NCI-H524 (cell line): ENCODE results near the gene BPTF.
"Not testable (repeated sequence)": the region's sequence is repeated elsewhere in the genome, so short reads cannot be mapped to it uniquely, and the experiment has no call there.

ENCODE experiments used
- DNase-seq, 2 experiments: peaks; one replicate each; lab custom pipeline; 2025; lab: John Stamatoyannopoulos, UW

Gene BPTF

GRCh38 chr17:67834634-67835033, 9.3 kb downstream of the BPTF start:
- no peak for DNase-seq

DNA sequence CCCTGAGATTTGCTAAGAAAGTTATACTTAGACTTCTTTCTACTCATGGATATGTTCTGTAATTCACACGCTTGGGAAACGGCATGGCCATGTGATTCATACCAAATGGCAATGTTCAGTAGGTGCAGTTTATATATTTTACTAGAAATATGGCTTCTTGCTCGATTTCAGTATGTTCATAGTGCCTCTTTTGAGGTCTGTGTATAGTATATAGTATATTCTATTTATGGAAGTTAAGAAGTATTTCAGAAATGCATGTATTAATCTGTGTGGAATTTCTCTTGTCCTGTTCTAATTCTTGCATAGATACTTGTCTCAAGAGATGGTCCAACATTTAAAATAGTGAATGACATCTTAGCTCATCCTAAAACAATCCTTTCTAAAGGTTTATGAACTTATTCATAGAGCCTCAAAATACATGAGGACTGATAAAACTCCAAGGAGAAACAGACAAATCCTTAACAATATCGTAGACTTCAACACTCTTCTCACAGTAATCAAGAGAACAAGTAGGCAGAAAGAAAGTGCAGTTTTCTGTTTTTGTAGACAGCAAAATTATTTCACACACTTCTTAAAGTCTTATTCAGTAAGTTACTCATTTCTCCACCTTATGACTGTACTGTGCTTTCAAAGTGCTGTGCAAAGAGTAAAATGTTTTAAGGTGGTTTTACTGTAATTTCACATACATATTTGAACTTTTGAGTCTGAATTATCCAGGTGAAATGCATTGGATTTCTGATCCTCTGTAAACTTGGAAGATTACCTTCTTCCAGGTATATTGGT, 11.1 kb downstream of the BPTF start:
- no peak for DNase-seq

GRCh38 chr17:67837965-67838364, 12.7 kb downstream of the BPTF start:
- peak in 1 of 2 experiments; percentile 43 for DNase-seq

DNA sequence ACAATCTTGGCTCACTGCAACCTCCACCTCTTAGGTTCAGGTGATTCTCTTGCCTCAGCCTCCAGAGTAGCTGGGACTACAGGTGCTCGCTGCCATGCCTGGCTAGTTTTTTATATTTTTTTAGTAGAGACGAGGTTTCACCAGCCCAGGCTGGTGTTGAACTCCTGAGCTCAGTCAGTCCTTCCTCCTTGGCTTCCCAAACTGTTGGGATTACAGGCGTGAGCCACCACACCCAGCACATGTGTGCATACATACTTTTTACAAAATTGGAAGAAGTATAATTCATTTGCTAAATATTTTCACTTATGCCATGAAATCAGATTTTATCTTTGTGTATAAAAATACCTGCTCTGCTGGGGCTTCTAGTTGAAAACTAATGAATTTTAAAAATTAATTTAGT, 13.2 kb downstream of the BPTF start:
- DNase-seq: no peak

DNA sequence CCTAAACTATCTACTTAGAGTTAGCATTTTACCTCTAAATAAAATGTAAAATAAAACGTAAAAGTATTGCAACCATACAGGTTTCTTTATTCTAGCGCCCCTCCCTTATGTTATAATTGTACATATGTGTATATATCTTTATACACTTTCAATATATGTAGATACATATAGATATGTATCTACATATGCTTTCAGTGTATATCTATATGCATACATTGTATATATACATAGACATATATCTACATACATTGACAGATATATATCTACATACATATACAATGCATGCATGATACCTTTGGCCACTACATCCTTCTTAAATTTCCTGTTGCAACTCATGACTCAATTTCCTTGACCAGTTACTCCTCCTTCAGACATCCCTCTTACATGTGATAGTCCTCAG, 16.7 kb downstream of the BPTF start:
- no peak for DNase-seq

DNA sequence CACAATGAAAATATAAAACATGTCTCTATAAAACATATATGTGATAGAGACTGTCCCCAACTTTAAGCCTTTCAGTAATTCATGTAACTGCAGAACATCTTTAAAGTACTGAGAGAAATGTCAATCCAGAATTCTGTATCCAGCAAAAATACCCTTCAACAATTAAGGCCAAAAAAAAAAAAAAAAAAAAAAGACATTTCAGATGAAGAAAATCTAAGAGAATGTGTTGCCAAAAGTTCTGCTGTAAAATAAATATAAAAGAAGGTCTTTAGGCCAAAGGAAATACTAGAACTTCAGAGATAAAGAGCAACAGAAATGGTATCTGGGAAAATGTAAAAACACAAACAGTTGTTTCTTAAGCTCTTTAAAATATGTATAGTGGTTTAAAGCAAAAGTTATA, 17.3 kb downstream of the BPTF start:
- no peak for DNase-seq

DNA sequence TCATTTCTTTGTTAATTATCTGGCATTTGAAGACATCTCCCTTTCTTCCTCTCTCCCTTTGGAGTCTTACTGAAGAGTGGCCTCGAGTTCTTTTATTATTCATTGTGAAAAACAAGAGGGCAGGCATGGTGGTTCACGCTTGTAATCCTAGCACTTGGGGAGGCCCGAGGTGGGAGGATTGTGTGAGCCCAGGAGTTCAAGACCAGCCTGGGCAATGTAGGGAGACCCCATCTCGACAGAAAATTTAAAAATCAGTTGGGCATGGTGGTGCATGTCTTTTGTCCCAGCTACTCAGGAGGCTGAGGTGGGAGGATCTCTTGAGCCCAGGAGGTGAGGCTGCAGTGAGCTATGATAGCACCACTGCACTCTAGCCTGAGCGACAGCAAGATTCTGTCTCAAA, 20.1 kb downstream of the BPTF start:
- no peak for DNase-seq

GRCh38 chr17:67848189-67848588, 22.9 kb downstream of the BPTF start:
- DNase-seq: not testable (repeated sequence)

GRCh38 chr17:67848846-67849245, 23.5 kb downstream of the BPTF start:
- DNase-seq: not testable (repeated sequence)

- no peak for DNase-seq
Measured at GRCh38 chr17:67850991-67851631, 25.8 kb downstream of the BPTF start.

GRCh38 chr17:67853703-67854102, 28.4 kb downstream of the BPTF start:
- DNase-seq: no peak

- no peak for DNase-seq
Measured at GRCh38 chr17:67854378-67854777, 29.1 kb downstream of the BPTF start.

GRCh38 chr17:67855504-67856324, 30.4 kb downstream of the BPTF start:
- no peak for DNase-seq

- DNase-seq: not testable (repeated sequence)
Measured at GRCh38 chr17:67856402-67856801, 31.1 kb downstream of the BPTF start.

DNA sequence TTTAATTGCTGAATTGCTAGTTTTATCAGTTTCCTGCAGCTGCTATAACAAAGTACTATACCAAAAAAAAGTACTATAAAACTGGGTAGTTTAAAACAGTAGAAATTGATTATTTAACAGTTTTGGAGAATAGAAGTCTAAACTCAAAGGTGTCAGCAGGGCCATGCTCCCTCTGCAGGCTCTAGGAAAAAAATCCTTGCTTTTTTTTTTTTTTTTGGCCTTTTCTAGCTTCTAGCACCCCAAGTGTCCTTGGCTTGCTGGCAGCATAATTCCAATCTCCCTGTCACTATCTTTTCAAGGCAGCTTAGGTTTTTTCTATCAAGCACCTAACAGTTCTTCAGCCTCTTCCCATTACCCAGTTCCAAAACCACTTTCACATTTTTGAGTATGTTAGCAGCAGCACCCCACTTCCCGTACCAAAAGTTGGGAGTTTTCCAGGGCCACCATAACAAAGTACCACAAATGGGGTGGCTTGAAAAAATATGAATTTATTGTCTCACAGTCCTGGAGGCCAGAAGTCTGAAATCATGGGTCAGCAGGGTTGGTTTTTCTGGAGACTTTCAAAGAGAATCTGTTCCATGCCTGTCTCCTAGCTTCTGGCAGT, 37.4 kb downstream of the BPTF start:
- no peak for DNase-seq

GRCh38 chr17:67863624-67864247, 38.4 kb downstream of the BPTF start:
- no peak for DNase-seq

DNA sequence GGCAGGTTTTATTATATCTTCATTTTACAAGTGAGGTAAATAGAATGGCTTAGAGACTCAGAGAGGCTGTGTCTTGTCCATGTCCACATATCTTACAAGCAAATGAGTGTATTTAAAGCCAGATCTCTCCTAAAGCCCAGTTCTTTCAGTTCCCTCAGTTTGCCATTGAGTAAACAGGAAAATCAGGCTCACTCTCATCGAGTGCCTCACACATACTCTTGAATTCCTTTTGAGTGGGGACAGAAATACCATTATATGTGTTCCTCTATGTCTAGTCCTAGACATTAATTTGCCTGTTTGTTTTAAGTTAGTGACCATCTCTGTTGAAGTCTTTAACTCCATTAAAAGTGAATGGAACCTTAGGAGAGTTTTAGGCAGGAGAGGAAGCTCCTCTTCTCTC, 40.1 kb downstream of the BPTF start:
- DNase-seq: no peak

DNA sequence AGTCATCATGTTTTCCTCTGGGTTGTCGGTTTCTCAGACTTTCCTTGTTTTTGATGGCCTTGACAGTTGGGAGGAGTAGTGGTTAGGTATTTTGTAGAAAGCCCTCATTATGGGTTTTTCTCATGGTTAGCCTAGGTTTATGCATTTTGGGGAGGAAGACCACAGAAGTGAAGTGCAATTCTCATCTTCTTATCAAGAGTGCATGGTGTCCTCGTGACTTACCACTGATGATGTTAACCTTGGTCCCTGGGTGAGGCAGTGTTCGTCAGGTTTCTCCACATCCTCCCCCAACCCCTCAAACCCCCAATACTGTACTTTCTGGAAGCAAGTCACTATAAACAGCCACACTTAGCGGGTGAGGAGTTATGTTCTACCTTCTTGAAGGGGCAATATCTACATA, 42.3 kb downstream of the BPTF start:
- no peak for DNase-seq

- DNase-seq: no peak
Measured at GRCh38 chr17:67868176-67868575, 42.9 kb downstream of the BPTF start.

- peak; percentile 36 to 83 for DNase-seq
Measured at GRCh38 chr17:67879662-67880061, 54.4 kb downstream of the BPTF start.

DNA sequence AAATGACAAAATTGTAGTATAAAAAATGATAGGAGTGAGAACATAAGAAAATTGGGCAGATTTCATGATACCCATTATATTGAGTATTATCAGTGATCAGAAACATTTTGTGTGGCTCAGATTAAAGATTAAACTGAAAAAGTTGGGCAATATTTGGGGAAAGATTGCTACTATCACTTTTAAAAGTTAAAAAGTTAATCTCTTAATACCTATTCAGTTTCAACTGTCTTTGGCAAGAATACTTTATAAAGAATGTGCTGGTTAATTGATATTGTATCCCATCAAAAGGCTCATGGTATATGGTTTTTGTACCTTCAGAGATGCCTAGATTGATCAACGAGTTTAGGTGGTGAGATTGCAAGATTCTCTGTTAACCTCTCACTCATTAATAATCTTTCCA, 55.8 kb downstream of the BPTF start:
- DNase-seq: no peak

DNA sequence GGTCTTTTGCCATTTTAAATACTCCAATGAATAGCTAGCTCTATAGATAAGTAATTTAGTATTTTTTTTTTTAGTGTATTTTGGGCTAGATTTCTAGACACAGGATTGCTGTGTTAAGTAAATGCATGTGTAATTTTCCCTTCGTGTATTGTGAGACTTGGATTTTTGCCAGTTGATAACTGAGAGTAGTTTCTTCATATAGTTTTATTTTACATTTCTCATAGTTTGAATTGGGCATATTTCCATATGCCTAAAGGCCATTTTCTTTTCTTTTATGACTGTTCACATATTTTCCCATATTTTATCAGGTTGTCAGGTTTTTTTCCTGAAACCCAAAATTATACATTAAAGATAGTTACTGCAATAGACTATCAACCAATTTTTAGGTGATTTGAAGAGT, 59.4 kb downstream of the BPTF start:
- DNase-seq: no peak
